Endothelial cell of umbilical vein (primary cell): Measurements from ENCODE around the gene PRKCZ. TPM values are rescaled to one million over a fixed set of nuclear protein-coding genes. Genes with fewer than 3 reads are reported as not detected.

Experiments used
- BruUV-seq: library from RNA; stranded (reverse); fragments of 400-500 nt; replicated peaks from 2 replicates; lab custom pipeline; 2021; lab: Mats Ljungman, UMichigan
- CTCF ChIA-PET: fragments of 300-600, 350-600 bp; sonication (Branson Sonifier 250); formaldehyde crosslinking; loops from one replicate; lab custom pipeline; 2021; ENCODE audit warnings: antibody characterized with exemption, inconsistent platforms; lab: Charles Lee
- POLR2A ChIA-PET: fragments of 300-600, 350-600 bp; sonication (Branson Sonifier 250); formaldehyde crosslinking; loops from one replicate; lab custom pipeline; 2021; ENCODE audit warnings: antibody characterized with exemption, inconsistent platforms; lab: Charles Lee
- DNase-seq: peaks from one replicate; pipeline ENCODE4 v3.0.0-alpha.2; 2011; ENCODE audit warnings: low read depth, low spot score
- FAIRE-seq: peaks from 2 replicates; lab custom pipeline; 2011; peaks lifted over from hg19 to GRCh38; lab: Jason Lieb, UNC
- H2AFZ ChIP-seq: 2 replicates; pipeline ENCODE4 v1.6.0; 2012; ENCODE audit warnings: low read depth, low read length, control low read depth, inconsistent platforms
- H3K27ac ChIP-seq: 2 replicates; pipeline ENCODE4 v1.5.1; 2011; ENCODE audit warnings: low read depth, mild to moderate bottlenecking, control low read depth, low read length, moderate library complexity; ENCODE audit not compliant: insufficient read depth
- H3K27me3 ChIP-seq, 2 experiments: 2 replicates each; pipeline versions ENCODE4 v1.6.0 to v1.6.1; 2011; ENCODE audit warnings: low read length in 2 of 2, mixed read lengths in 1 of 2; ENCODE audit not compliant: control insufficient read depth in 2 of 2, insufficient read depth in 2 of 2
- H3K36me3 ChIP-seq, 2 experiments: 2 replicates in 1 of 2; 3 replicates in 1 of 2; pipeline ENCODE4 v1.5.1; 2011; ENCODE audit warnings: low read length in 2 of 2, mild to moderate bottlenecking in 1 of 2, moderate library complexity in 1 of 2; ENCODE audit not compliant: control insufficient read depth in 2 of 2, insufficient read depth in 2 of 2; ENCODE audit errors: extremely low read depth in 1 of 2
- H3K4me1 ChIP-seq: 3 replicates; pipeline ENCODE4 v1.5.1; 2011; ENCODE audit warnings: mild to moderate bottlenecking, low read length; ENCODE audit not compliant: control insufficient read depth, insufficient read depth; ENCODE audit errors: extremely low read depth
- H3K4me2 ChIP-seq: 2 replicates; pipeline ENCODE4 v1.6.1; 2011; ENCODE audit warnings: low read length, control low read depth, mixed read lengths; ENCODE audit not compliant: insufficient read depth
- H3K4me3 ChIP-seq, 3 experiments: fragments of 200-600 bp in 1 of 3; sonication (generic), shearing (Covaris generic) in 1 of 3; replicated peaks in 1 of 3; 2 replicates each; pipeline ENCODE4 v1.5.1; 2011 to 2016; ENCODE audit warnings: control low read depth in 3 of 3, low read length in 3 of 3, mild to moderate bottlenecking in 2 of 3, inconsistent platforms in 1 of 3, low read depth in 1 of 3, moderate library complexity in 1 of 3; ENCODE audit not compliant: insufficient read depth in 1 of 3
- H3K79me2 ChIP-seq: 2 replicates; pipeline ENCODE4 v1.6.0; 2012; ENCODE audit warnings: low read length, inconsistent platforms; ENCODE audit not compliant: control insufficient read depth, insufficient read depth
- H3K9ac ChIP-seq: replicated peaks from 2 replicates; pipeline ENCODE3; 2011; ENCODE audit warnings: low read length, control low read depth; ENCODE audit not compliant: insufficient read depth; ENCODE audit errors: extremely low read depth
- H3K9me1 ChIP-seq: replicated peaks from 3 replicates; pipeline ENCODE4 v1.6.0; 2011; ENCODE audit warnings: mild to moderate bottlenecking, low read length; ENCODE audit not compliant: control insufficient read depth, insufficient read depth; ENCODE audit errors: extremely low read depth
- H3K9me3 ChIP-seq: replicated peaks from 2 replicates; pipeline ENCODE4 v1.5.1; 2012; ENCODE audit warnings: low read length, inconsistent platforms; ENCODE audit not compliant: control insufficient read depth, insufficient read depth
- H4K20me1 ChIP-seq: replicated peaks from 2 replicates; pipeline ENCODE3; 2011; ENCODE audit warnings: mild to moderate bottlenecking, low read length; ENCODE audit not compliant: control insufficient read depth, insufficient read depth; ENCODE audit errors: extremely low read depth
- CTCF ChIP-seq, 2 donors: IDR thresholded peaks; 1 replicate in 1 of 2; 2 replicates in 1 of 2; pipeline ENCODE4 v1.5.1; 2011; ENCODE audit warnings: low read length in 2 of 2, mild to moderate bottlenecking in 2 of 2, moderate library complexity in 2 of 2, control low read depth in 1 of 2, inconsistent platforms in 1 of 2, low read depth in 1 of 2; ENCODE audit not compliant: insufficient read depth in 1 of 2; ENCODE audit errors: extremely low read depth in 1 of 2
- EZH2 ChIP-seq: IDR thresholded peaks from 2 replicates; pipeline ENCODE4 v1.6.1; 2012; ENCODE audit warnings: borderline replicate concordance, low read depth, mild to moderate bottlenecking, moderate library complexity, low read length, inconsistent platforms; ENCODE audit not compliant: severe bottlenecking
- FOS ChIP-seq: IDR thresholded peaks from 2 replicates; pipeline ENCODE4 v1.6.1; 2011; ENCODE audit warnings: mild to moderate bottlenecking, low read length, moderate library complexity, borderline replicate concordance; ENCODE audit not compliant: insufficient read depth
- GATA2 ChIP-seq: IDR thresholded peaks from 2 replicates; pipeline ENCODE4 v1.7.0; 2011; ENCODE audit warnings: low read depth, mild to moderate bottlenecking, moderate library complexity, mixed read lengths, low read length; ENCODE audit not compliant: insufficient read length, insufficient read depth
- JUN ChIP-seq: IDR thresholded peaks from 2 replicates; pipeline ENCODE4 v1.6.1; 2011; ENCODE audit warnings: borderline replicate concordance, low read depth; ENCODE audit not compliant: insufficient read length, insufficient read depth
- MAX ChIP-seq: IDR thresholded peaks from 2 replicates; pipeline ENCODE4 v1.6.1; 2011; ENCODE audit not compliant: insufficient read depth, insufficient read length
- MYC ChIP-seq: IDR thresholded peaks from one replicate; pipeline ENCODE4 v1.6.1; 2011; ENCODE audit warnings: mild to moderate bottlenecking, low read depth, low read length
- POLR2A ChIP-seq: IDR thresholded peaks from 2 replicates; pipeline ENCODE4 v1.6.1; 2012; ENCODE audit warnings: low read depth, mild to moderate bottlenecking, control low read depth, low read length
- POLR2AphosphoS5 ChIP-seq: IDR thresholded peaks from 2 replicates; pipeline ENCODE4 v1.6.1; 2012; ENCODE audit warnings: low read depth, mild to moderate bottlenecking, control low read depth, low read length, moderate library complexity; ENCODE audit not compliant: insufficient read depth
- dilution Hi-C: fragments of 300-500 bp; cut with MboI; formaldehyde crosslinking; loops from one replicate; pipeline ENCODE4 v1.15.0; 2019; ENCODE audit warnings: low sequenced_read_pairs; ENCODE audit not compliant: extremely low pct_ligation_motif_present
- intact Hi-C: fragments of 100-400 bp; cut with micrococcal nuclease; formaldehyde crosslinking; loops from one replicate; pipeline ENCODE4 v1.10.0; 2022
- polyA plus RNA-seq, 4 experiments: library from polyadenylated mRNA; depleted of rRNA in 3 of 4; stranded (reverse) in 3 of 4; unstranded in 1 of 4; fragments of >200 nt; gene quantifications; 2 replicates each; pipeline versions ENCODE4 v1.2.1 to v1.2.3, GENCODE V29; 2011 to 2012; ENCODE audit warnings: missing spikeins in 1 of 4
- total RNA-seq: library from RNA; stranded (reverse); gene quantifications from 2 replicates; pipeline ENCODE4 v1.2.3, GENCODE V29; 2021

Gene PRKCZ
- total and polyA plus RNA-seq, 2 donors (not counting 3 experiments of a cell fraction or from before 2014, with no cell fraction given), result 0.22 to 1.7 TPM

- FAIRE-seq, result peak; percentile 91
- intact Hi-C loops, result loop anchor here (1.0 to 10.0 kb wide), 5 partner anchors 15 to 258 kb away; partner anchors contain the start of genes CALML6, MORN1, RER1 and TMEM52
Measured at GRCh38 chr1:2133039-2133878, 83.0 kb downstream of the PRKCZ start.

GRCh38 chr1:2133879-2134215, 83.6 kb downstream of the PRKCZ start:
- FAIRE-seq (no peak), DNase-seq (no peak)
- Histone ChIP-seq H2AFZ (peak overlapping the region; percentile 92), H3K4me1 (peaks cover 4% of the 10 kb centered on the region), H3K9ac (peak overlapping the region; percentile 59), H3K9me1 (no peaks in the 10 kb centered on the region), H3K9me3 (no peaks in the 10 kb centered on the region), H3K27ac (no peak overlapping the region), H3K36me3 (no peaks in the 10 kb centered on the region), H3K79me2 (no peaks in the 10 kb centered on the region), H3K4me3 (peak overlapping the region in 1 of 3 experiments; percentile 39), H4K20me1 (no peaks in the 10 kb centered on the region), H3K4me2 (peak overlapping the region; percentile 46), H3K27me3 (no peaks in the 10 kb centered on the region)
- dilution Hi-C loops, result no loop called here
- CTCF ChIA-PET, result interaction anchor here (0.5 to 2.3 kb wide), 3 partner anchors 37 to 61 kb away, joined by 5 to 73 read pairs (median 7); partner anchors contain the start of gene FAAP20
- POLR2A ChIA-PET, result interaction anchor here (0.8 kb wide), 1 partner anchor 422 kb away, joined by 3 read pairs; the partner anchor contains the start of gene TNFRSF14
- intact Hi-C loops, result loop anchor here (1.0 to 10.0 kb wide), 5 partner anchors 14 to 257 kb away; partner anchors contain the start of genes CALML6, MORN1, RER1 and TMEM52
- no TSS peak for BruUV-seq
- no peak for TF ChIP-seq MYC
- no peak for TF ChIP-seq POLR2A
- TF ChIP-seq FOS, result no peak
- TF ChIP-seq CTCF (IDR thresholded peaks at IDR 0.05; ENCODE audit: extremely low read depth in 1 of 2, insufficient read depth in 1 of 2, low read depth in 1 of 2, low read length in 2 of 2), result no peak
- TF ChIP-seq GATA2, result no peak
- no peak for TF ChIP-seq MAX
- TF ChIP-seq EZH2, result no peak
- TF ChIP-seq POLR2AphosphoS5, result no peak
- TF ChIP-seq JUN, result no peak

More at GRCh38 chr1:2133039-2133878, 83.0 kb downstream of the PRKCZ start:
- ChIA-PET POLR2A (interaction anchor here (0.6 to 0.8 kb wide), 3 partner anchors 17 to 423 kb away, joined by 3 read pairs; partner anchors contain the start of gene TNFRSF14), CTCF (interaction anchor here (0.5 to 2.3 kb wide), 7 partner anchors 10 to 248 kb away, joined by 3 to 73 read pairs (median 7); partner anchors contain the start of gene FAAP20)
- peak overlapping the region; percentile 59 for H3K9ac ChIP-seq
- peak overlapping the region; percentile 31 for H3K27ac ChIP-seq
- DNase-seq, result peak; percentile 96
- dilution Hi-C loops, result no loop called here
- H2AFZ ChIP-seq, result peak overlapping the region; percentile 92
- peak overlapping the region; percentile 63 for H3K4me2 ChIP-seq
- no TSS peak for BruUV-seq
- H3K4me3 ChIP-seq, result peak overlapping the region in 2 of 3 experiments; percentile 30 to 39
- no peaks in the 10 kb centered on the region for H3K27me3 ChIP-seq
- no peaks in the 10 kb centered on the region for H4K20me1 ChIP-seq
- no peaks in the 10 kb centered on the region for H3K9me3 ChIP-seq
- peaks cover 4% of the 10 kb centered on the region for H3K4me1 ChIP-seq
- no peaks in the 10 kb centered on the region for H3K36me3 ChIP-seq
- no peaks in the 10 kb centered on the region for H3K9me1 ChIP-seq
- TF ChIP-seq MAX, result no peak
- TF ChIP-seq POLR2AphosphoS5, result no peak
- TF ChIP-seq POLR2A, result no peak
- H3K79me2 ChIP-seq, result no peaks in the 10 kb centered on the region
